Subcutaneous adipose tissue (tissue), 4 donors: Measurements from ENCODE around the gene COX7A1. TPM values are rescaled to one million over a fixed set of nuclear protein-coding genes. Genes with fewer than 3 reads are reported as not detected.

ENCODE experiments used
- total RNA-seq, 4 donors: library from RNA; depleted of rRNA; stranded (reverse); fragments of >200 nt; gene quantifications; one replicate each; pipeline ENCODE4 v1.1.0, GENCODE V29; 2016
- TF ChIP-seq, protein P1 (sequence below): fragments of 450-650 bp; IDR thresholded peaks from one replicate; pipeline ENCODE4 v1.5.1; 2016; ENCODE audit warnings: low read depth, mild to moderate bottlenecking, control low read depth, antibody characterized with exemption, moderate library complexity

COX7A1 gene
- total RNA-seq, 4 donors from 2014 or later = 18.2 to 111 (median 72.9) TPM

GRCh38 chr19:36112678-36113077, 39.6 kb downstream of the COX7A1 start:
- TF ChIP-seq, protein P1, sequence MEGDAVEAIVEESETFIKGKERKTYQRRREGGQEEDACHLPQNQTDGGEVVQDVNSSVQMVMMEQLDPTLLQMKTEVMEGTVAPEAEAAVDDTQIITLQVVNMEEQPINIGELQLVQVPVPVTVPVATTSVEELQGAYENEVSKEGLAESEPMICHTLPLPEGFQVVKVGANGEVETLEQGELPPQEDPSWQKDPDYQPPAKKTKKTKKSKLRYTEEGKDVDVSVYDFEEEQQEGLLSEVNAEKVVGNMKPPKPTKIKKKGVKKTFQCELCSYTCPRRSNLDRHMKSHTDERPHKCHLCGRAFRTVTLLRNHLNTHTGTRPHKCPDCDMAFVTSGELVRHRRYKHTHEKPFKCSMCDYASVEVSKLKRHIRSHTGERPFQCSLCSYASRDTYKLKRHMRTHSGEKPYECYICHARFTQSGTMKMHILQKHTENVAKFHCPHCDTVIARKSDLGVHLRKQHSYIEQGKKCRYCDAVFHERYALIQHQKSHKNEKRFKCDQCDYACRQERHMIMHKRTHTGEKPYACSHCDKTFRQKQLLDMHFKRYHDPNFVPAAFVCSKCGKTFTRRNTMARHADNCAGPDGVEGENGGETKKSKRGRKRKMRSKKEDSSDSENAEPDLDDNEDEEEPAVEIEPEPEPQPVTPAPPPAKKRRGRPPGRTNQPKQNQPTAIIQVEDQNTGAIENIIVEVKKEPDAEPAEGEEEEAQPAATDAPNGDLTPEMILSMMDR = no peak

- TF ChIP-seq, protein P1 = no peak
Measured at GRCh38 chr19:36111200-36111539, 41.1 kb downstream of the COX7A1 start.

- TF ChIP-seq, protein P1 = no peak
Measured at GRCh38 chr19:36110487-36111199, 41.6 kb downstream of the COX7A1 start, which contains the start of gene OVOL3. OVOL3 (plus strand) TSS chr19:36111143; CDS start chr19:36111203, 60 bp downstream.

DNA sequence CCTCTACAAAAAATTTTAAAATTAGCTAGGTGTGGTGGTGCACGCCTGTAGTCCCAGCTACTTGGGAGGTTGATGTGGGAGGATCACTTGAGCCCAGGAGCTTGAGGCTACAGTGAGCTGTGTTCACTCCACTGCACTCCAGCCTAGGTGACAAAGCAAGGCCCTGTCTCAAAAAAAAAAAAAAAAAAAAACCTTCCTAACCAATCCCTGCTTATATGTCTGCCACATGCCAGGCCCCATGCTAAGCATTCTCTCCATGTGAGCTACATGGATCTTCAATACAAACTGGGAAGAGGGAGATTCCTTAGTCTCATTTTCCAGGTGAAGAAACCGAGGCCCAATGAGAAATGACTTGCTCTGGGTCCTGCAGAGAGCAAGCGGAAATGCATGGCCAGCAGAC, 43.6 kb downstream of the COX7A1 start:
- TF ChIP-seq, protein P1 = no peak

GRCh38 chr19:36106991-36107390, 45.3 kb downstream of the COX7A1 start:
- TF ChIP-seq, protein P1 = no peak

DNA sequence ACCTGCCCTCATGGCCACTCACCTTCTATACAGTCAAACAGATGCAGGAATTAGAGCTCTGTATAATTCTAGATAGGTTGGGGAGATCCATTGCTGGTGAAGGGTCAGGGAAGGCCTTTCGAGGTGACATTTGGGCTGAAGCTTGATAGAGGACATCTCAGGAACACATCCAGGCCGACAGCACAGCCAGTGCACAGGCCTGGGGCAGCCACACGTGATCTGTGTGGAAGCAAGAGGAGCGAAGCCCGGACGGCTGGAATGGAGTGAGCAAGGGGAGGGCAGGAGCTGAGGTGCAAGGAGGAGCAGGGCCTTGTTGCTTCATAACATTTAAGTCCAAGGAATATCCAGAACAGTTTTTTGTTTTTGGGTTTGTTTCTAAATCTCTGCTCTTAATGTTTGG, 45.8 kb downstream of the COX7A1 start:
- TF ChIP-seq, protein P1 = no peak

DNA sequence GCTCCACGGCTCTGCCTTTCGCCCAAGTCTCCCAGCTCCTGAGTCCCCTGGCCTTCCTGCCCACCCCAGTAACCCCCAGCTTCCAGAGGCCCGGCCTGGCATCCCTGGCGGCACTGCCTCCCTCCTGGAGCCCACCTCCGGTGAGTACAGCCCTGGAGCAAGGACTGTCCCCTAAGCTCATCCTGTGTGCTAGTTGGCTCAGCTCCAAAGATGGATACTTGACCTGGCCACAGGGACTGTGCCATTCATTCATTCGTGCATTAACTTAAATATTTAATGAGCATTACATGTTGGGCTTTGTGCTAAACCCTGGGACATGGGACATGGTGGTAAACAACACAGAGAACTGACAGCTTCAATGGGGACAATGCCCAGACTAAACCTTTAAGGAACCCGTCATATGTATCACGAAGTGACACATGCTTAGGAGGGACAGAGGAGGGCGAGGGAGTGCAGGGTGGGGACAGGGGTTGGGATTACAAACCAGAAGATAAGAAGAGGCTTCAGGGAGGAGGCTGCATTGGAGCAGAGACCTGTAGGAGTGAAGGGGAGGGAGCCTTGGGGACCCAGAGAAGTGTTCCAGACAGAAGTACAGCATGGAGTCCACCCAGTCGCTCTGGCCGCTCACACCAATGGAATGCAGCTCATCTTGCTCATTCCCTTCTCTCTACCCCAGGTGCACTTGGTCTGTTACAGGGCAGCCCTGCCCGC, 48.2 kb downstream of the COX7A1 start:
- TF ChIP-seq, protein P1 = no peak
